GM23338 (cell line): ENCODE measurements around the gene EMILIN3. TPM values are rescaled to one million over a fixed set of nuclear protein-coding genes. Genes with fewer than 3 reads are reported as not detected.

Experiments
- ATAC-seq: fragments of 200-7000 bp; cut with Tn5 transposase; 3 replicates; pipeline ENCODE4 v1.9.1; 2020
- DNase-seq: peaks from one replicate; pipeline ENCODE4 v3.0.0-alpha.2; 2015; ENCODE audit warnings: low spot score
- H2AFZ ChIP-seq: fragments of 200-600 bp; sonication (generic); 2 replicates; pipeline ENCODE4 v1.8.0; 2016; ENCODE audit warnings: antibody characterized with exemption, mild to moderate bottlenecking, moderate library complexity
- H3F3A ChIP-seq: fragments of 200-600 bp; sonication (generic); replicated peaks from 2 replicates; pipeline ENCODE4 v1.8.0; 2017; ENCODE audit warnings: antibody characterized with exemption, mixed run types, low read depth
- H3K27ac ChIP-seq: fragments of 200-600 bp; sonication (generic); 2 replicates; pipeline ENCODE4 v1.6.1; 2016; ENCODE audit warnings: low read depth
- H3K27me3 ChIP-seq: fragments of 200-600 bp; sonication (generic); 2 replicates; pipeline ENCODE4 v1.8.0; 2016; ENCODE audit warnings: mild to moderate bottlenecking, mixed run types, moderate library complexity; ENCODE audit not compliant: insufficient read depth
- H3K36me3 ChIP-seq: fragments of 200-600 bp; sonication (generic); 2 replicates; pipeline ENCODE4 v1.8.0; 2016; ENCODE audit warnings: mild to moderate bottlenecking; ENCODE audit not compliant: insufficient read depth
- H3K4me1 ChIP-seq: fragments of 200-600 bp; sonication (generic); 2 replicates; pipeline ENCODE4 v1.8.0; 2016; ENCODE audit warnings: mild to moderate bottlenecking, moderate library complexity; ENCODE audit not compliant: insufficient read depth
- H3K4me2 ChIP-seq: fragments of 200-600 bp; sonication (generic); 2 replicates; pipeline ENCODE4 v1.7.1; 2017; ENCODE audit warnings: mixed run types
- H3K4me3 ChIP-seq: fragments of 200-600 bp; sonication (generic); 2 replicates; pipeline ENCODE4 v1.6.1; 2016; ENCODE audit warnings: mixed run types
- H3K79me2 ChIP-seq: fragments of 200-600 bp; sonication (generic); replicated peaks from 2 replicates; pipeline ENCODE4 v1.8.0; 2017; ENCODE audit warnings: mild to moderate bottlenecking; ENCODE audit not compliant: insufficient read depth
- H3K9me2 ChIP-seq: fragments of 200-600 bp; sonication (generic); 2 replicates; pipeline ENCODE4 v1.8.0; 2017; ENCODE audit not compliant: insufficient read depth
- H4K20me1 ChIP-seq: fragments of 200-600 bp; sonication (generic); replicated peaks from 2 replicates; pipeline ENCODE4 v1.8.0; 2017; ENCODE audit warnings: mild to moderate bottlenecking; ENCODE audit not compliant: insufficient read depth
- H3K27ac Mint-ChIP-seq: 2 replicates; pipeline ENCODE4 v1.8.0; 2020; ENCODE audit warnings: inconsistent platforms, mild to moderate bottlenecking, moderate library complexity, mixed read lengths
- H3K27me3 Mint-ChIP-seq: 3 replicates; pipeline ENCODE4 v1.8.0; 2022; ENCODE audit warnings: low read depth, mild to moderate bottlenecking, moderate library complexity, mixed read lengths, inconsistent platforms; ENCODE audit not compliant: insufficient read depth, poor library complexity
- H3K36me3 Mint-ChIP-seq: 3 replicates; pipeline ENCODE4 v1.8.0; 2021; ENCODE audit warnings: low read depth, mild to moderate bottlenecking, inconsistent platforms, moderate library complexity, mixed read lengths
- H3K4me1 Mint-ChIP-seq: 3 replicates; pipeline ENCODE4 v1.8.0; 2020; ENCODE audit warnings: mild to moderate bottlenecking, inconsistent platforms, mixed read lengths
- H3K4me3 Mint-ChIP-seq: 3 replicates; pipeline ENCODE4 v1.8.0; 2021; ENCODE audit warnings: moderate library complexity, mild to moderate bottlenecking, inconsistent platforms, mixed read lengths
- H3K9me3 Mint-ChIP-seq: 3 replicates; pipeline ENCODE4 v1.8.0; 2020; ENCODE audit warnings: moderate library complexity, mild to moderate bottlenecking, inconsistent platforms, mixed read lengths
- EZH2 ChIP-seq: fragments of 200-600 bp; sonication (generic); IDR thresholded peaks from one replicate; pipeline ENCODE4 v1.8.0; 2017; ENCODE audit warnings: antibody characterized with exemption, mild to moderate bottlenecking, low read depth; ENCODE audit not compliant: unreplicated experiment
- JUNB ChIP-seq: IDR thresholded peaks from one replicate; pipeline ENCODE4 v1.6.1; 2016; ENCODE audit warnings: antibody characterized with exemption; ENCODE audit not compliant: unreplicated experiment
- POLR2AphosphoS5 ChIP-seq: IDR thresholded peaks from 2 replicates; pipeline ENCODE4 v1.6.1; 2016; ENCODE audit warnings: antibody characterized with exemption, low read depth
- STAT1 ChIP-seq: IDR thresholded peaks from one replicate; pipeline ENCODE4 v1.6.1; 2016; ENCODE audit warnings: antibody characterized with exemption; ENCODE audit not compliant: unreplicated experiment
- ZNF114 ChIP-seq: fragments of 250-450 bp; sonication (Bioruptor Pico); IDR thresholded peaks from 2 replicates; pipeline ENCODE4 v1.5.0; 2020; ENCODE audit warnings: mild to moderate bottlenecking, moderate library complexity
- ZNF462 ChIP-seq: fragments of 250-450 bp; sonication (Bioruptor Pico); IDR thresholded peaks from 2 replicates; pipeline ENCODE4 v1.5.0; 2020; ENCODE audit warnings: mild to moderate bottlenecking, moderate library complexity
- polyA plus RNA-seq: library from polyadenylated mRNA; unstranded; fragments of >200 nt; fragmentation: Nextera tagmentation; extraction: Ambion mirVana; gene quantifications from 2 replicates; pipeline ENCODE4 v1.2.1, GENCODE V29; 2016
- total RNA-seq: library from RNA; depleted of rRNA; stranded (reverse); fragments of >200 nt; shearing (Covaris generic); gene quantifications from 2 replicates; pipeline ENCODE4 v1.2.3, GENCODE V29; 2014

The EMILIN3 gene
- total and polyA plus RNA-seq, 2 experiments from 2014 or later, result 0.53 to 6.6 TPM

GRCh38 chr20:41356951-41357350 lies 9.7 kb downstream of the EMILIN3 start:
- H2AFZ ChIP-seq, result no peak overlapping the region
- no peak for ATAC-seq
- H3F3A ChIP-seq, result no peaks in the 10 kb centered on the region
- Mint-ChIP-seq H3K36me3 (no peaks in the 10 kb centered on the region), H3K4me3 (no peak overlapping the region), H3K27me3 (peaks cover 7% of the 10 kb centered on the region), H3K9me3 (no peaks in the 10 kb centered on the region), H3K27ac (no peak overlapping the region), H3K4me1 (no peaks in the 10 kb centered on the region)
- no peak overlapping the region for H3K27ac ChIP-seq
- no peaks in the 10 kb centered on the region for H3K79me2 ChIP-seq
- no peak overlapping the region for H3K4me2 ChIP-seq
- no peaks in the 10 kb centered on the region; the same call in 1 of the 2 replicates for H4K20me1 ChIP-seq
- no peaks in the 10 kb centered on the region for H3K27me3 ChIP-seq
- no peaks in the 10 kb centered on the region for H3K36me3 ChIP-seq
- DNase-seq, result no peak
- H3K4me1 ChIP-seq, result no peaks in the 10 kb centered on the region
- no peak overlapping the region for H3K4me3 ChIP-seq
- no peaks in the 10 kb centered on the region for H3K9me2 ChIP-seq
- no peak for TF ChIP-seq POLR2AphosphoS5
- no peak for TF ChIP-seq ZNF114 (CRISPR knock-in tag)
- TF ChIP-seq STAT1, result no peak
- no peak for TF ChIP-seq ZNF462 (CRISPR knock-in tag)
- no peak for TF ChIP-seq JUNB

- no peak for DNase-seq
- H3K4me1 ChIP-seq, result no peaks in the 10 kb centered on the region
- no peaks in the 10 kb centered on the region for H3F3A ChIP-seq
- no peaks in the 10 kb centered on the region for H3K9me3 Mint-ChIP-seq
- ATAC-seq, result no peak
- no peaks in the 10 kb centered on the region for H3K36me3 Mint-ChIP-seq
- H4K20me1 ChIP-seq, result no peaks in the 10 kb centered on the region; the same call in 1 of the 2 replicates
- no peaks in the 10 kb centered on the region for H3K9me2 ChIP-seq
- H3K4me2 ChIP-seq, result no peak overlapping the region
- no peaks in the 10 kb centered on the region for H3K79me2 ChIP-seq
- H3K4me3 ChIP-seq, result no peak overlapping the region
- peaks cover 5% of the 10 kb centered on the region for H3K27me3 Mint-ChIP-seq
- H3K4me3 Mint-ChIP-seq, result no peak overlapping the region
- no peak overlapping the region for H2AFZ ChIP-seq
- no peaks in the 10 kb centered on the region for H3K36me3 ChIP-seq
- no peaks in the 10 kb centered on the region for H3K4me1 Mint-ChIP-seq
- no peak overlapping the region for H3K27ac Mint-ChIP-seq
- no peaks in the 10 kb centered on the region for H3K27me3 ChIP-seq
- no peak overlapping the region for H3K27ac ChIP-seq
- no peak for TF ChIP-seq POLR2AphosphoS5
- no peak for TF ChIP-seq EZH2
- no peak for TF ChIP-seq STAT1
- TF ChIP-seq ZNF114 (CRISPR knock-in tag), result no peak
- TF ChIP-seq ZNF462 (CRISPR knock-in tag), result no peak
Measured at GRCh38 chr20:41355598-41356203, 10.9 kb downstream of the EMILIN3 start.
